GM12874 (cell line): Measurements from ENCODE around the gene TXNDC12.

Experiments
- CTCF ChIP-seq: IDR thresholded peaks from 2 replicates; pipeline ENCODE4 v1.5.1; 2011; ENCODE audit warnings: low read depth, mild to moderate bottlenecking, control low read depth, low read length, moderate library complexity; ENCODE audit not compliant: insufficient read depth

The TXNDC12 gene

GRCh38 chr1:52037402-52037814 is 17.6 kb downstream of the TXNDC12 start:
- TF ChIP-seq CTCF = no peak

GRCh38 chr1:52034050-52034384 is 21.0 kb downstream of the TXNDC12 start:
- no peak for TF ChIP-seq CTCF

GRCh38 chr1:52033190-52034049 is 21.6 kb downstream of the TXNDC12 start, which contains the start of gene KTI12:
KTI12 (minus strand) TSS chr1:52033810; CDS start chr1:52033761, 49 bp downstream.
- TF ChIP-seq CTCF = no peak

- TF ChIP-seq CTCF = no peak
These were observed 22.2 kb downstream of the TXNDC12 start for GRCh38 chr1:52032785-52033131.

- no peak for TF ChIP-seq CTCF
These were observed 22.7 kb downstream of the TXNDC12 start for GRCh38 chr1:52032124-52032784.

GRCh38 chr1:52028328-52028727 is 26.7 kb downstream of the TXNDC12 start:
- no peak for TF ChIP-seq CTCF

- no peak for TF ChIP-seq CTCF
These were observed 28.7 kb downstream of the TXNDC12 start for GRCh38 chr1:52026278-52026677.
